Neural cell (in vitro differentiated cells): ENCODE data around the gene SLC4A2.
A peak's percentile ranks its signal among the peaks of the same experiment; 100 is the strongest.

Experiments
- CTCF ChIP-seq: fragments of 450-650 bp; IDR thresholded peaks from 2 replicates; pipeline ENCODE4 v1.5.1; 2014; ENCODE audit warnings: antibody characterized with exemption, mild to moderate bottlenecking, moderate library complexity; ENCODE audit not compliant: poor library complexity, severe bottlenecking
- EP300 ChIP-seq: fragments of 450-650 bp; conservative IDR thresholded peaks from 2 replicates; pipeline ENCODE4 v1.6.1; 2014; ENCODE audit warnings: antibody characterized with exemption, mild to moderate bottlenecking, moderate library complexity; ENCODE audit not compliant: poor library complexity, severe bottlenecking
- EZH2 ChIP-seq: fragments of 200-600, 300-800 bp; shearing (Covaris generic), sonication (generic); IDR thresholded peaks from 2 replicates; pipeline ENCODE4 v1.6.1; 2014; ENCODE audit warnings: antibody characterized with exemption, low read length, borderline replicate concordance, mild to moderate bottlenecking; ENCODE audit not compliant: insufficient read depth, poor library complexity, severe bottlenecking
- MXI1 ChIP-seq: fragments of 450-650 bp; conservative IDR thresholded peaks from 2 replicates; pipeline ENCODE4 v1.6.1; 2014; ENCODE audit warnings: antibody characterized with exemption, mild to moderate bottlenecking; ENCODE audit not compliant: poor library complexity, severe bottlenecking
- POLR2AphosphoS5 ChIP-seq: IDR thresholded peaks from 2 replicates; pipeline ENCODE4 v1.6.1; 2012
- RAD21 ChIP-seq: fragments of 450-650 bp; conservative IDR thresholded peaks from 2 replicates; pipeline ENCODE4 v1.6.1; 2014; ENCODE audit warnings: antibody characterized with exemption, mild to moderate bottlenecking, moderate library complexity
- REST ChIP-seq: IDR thresholded peaks from 2 replicates; pipeline ENCODE4 v1.6.1; 2012; ENCODE audit warnings: borderline replicate concordance
- SMC3 ChIP-seq: fragments of 450-650 bp; conservative IDR thresholded peaks from 2 replicates; pipeline ENCODE4 v1.6.1; 2014; ENCODE audit warnings: antibody characterized with exemption, mild to moderate bottlenecking, moderate library complexity; ENCODE audit not compliant: poor library complexity
- TAF1 ChIP-seq: IDR thresholded peaks from 2 replicates; pipeline ENCODE4 v1.6.1; 2012; ENCODE audit warnings: low read depth

GRCh38 chr7:151051108-151051507 is 8.3 kb upstream of the SLC4A2 start:
- TF ChIP-seq SMC3 (no peak), CTCF (no peak), RAD21 (no peak), POLR2AphosphoS5 (no peak), TAF1 (no peak), REST (peak; percentile 37), EP300 (no peak), EZH2 (no peak), MXI1 (no peak)
